Endothelial cell (in vitro differentiated cells): ENCODE results near the gene NID2. TPM values are rescaled to one million over a fixed set of nuclear protein-coding genes. Genes with fewer than 3 reads are reported as not detected.

ENCODE experiments used
- DNase-seq: peaks from one replicate; pipeline ENCODE4 v3.0.0; 2021; ENCODE audit warnings: low spot score
- H3K27ac Mint-ChIP-seq: one replicate; pipeline ENCODE4 v1.8.0; 2021; ENCODE audit warnings: mixed read lengths, inconsistent platforms; ENCODE audit not compliant: unreplicated experiment
- H3K27me3 Mint-ChIP-seq: one replicate; pipeline ENCODE4 v1.8.0; 2021; ENCODE audit warnings: mild to moderate bottlenecking, moderate library complexity, mixed read lengths, inconsistent platforms; ENCODE audit not compliant: unreplicated experiment
- H3K36me3 Mint-ChIP-seq: one replicate; pipeline ENCODE4 v1.8.0; 2021; ENCODE audit warnings: mild to moderate bottlenecking, low read depth, mixed read lengths, inconsistent platforms; ENCODE audit not compliant: unreplicated experiment
- H3K4me1 Mint-ChIP-seq: one replicate; pipeline ENCODE4 v1.8.0; 2021; ENCODE audit warnings: mild to moderate bottlenecking, mixed read lengths, inconsistent platforms; ENCODE audit not compliant: unreplicated experiment
- H3K4me3 Mint-ChIP-seq: one replicate; pipeline ENCODE4 v1.8.0; 2021; ENCODE audit warnings: mild to moderate bottlenecking, mixed read lengths, inconsistent platforms; ENCODE audit not compliant: unreplicated experiment
- H3K9me3 Mint-ChIP-seq: one replicate; pipeline ENCODE4 v1.8.0; 2021; ENCODE audit warnings: mixed read lengths, inconsistent platforms; ENCODE audit not compliant: unreplicated experiment
- CTCF ChIP-seq: fragments of 200-600 bp; sonication (generic); IDR thresholded peaks from one replicate; pipeline ENCODE4 v1.5.0; 2021; ENCODE audit warnings: antibody characterized with exemption; ENCODE audit not compliant: unreplicated experiment
- total RNA-seq: library from RNA; stranded (reverse); fragmentation: NEBNext Ultra II Directional; extraction: Animal tissue kit (Norgen Biotek cat#: 25700); gene quantifications from one replicate; pipeline ENCODE4 v1.2.1, GENCODE V29; 2021; ENCODE audit not compliant: unreplicated experiment

Gene NID2
- total RNA-seq, 1 donor from 2014 or later, result 80.8 TPM

- Mint-ChIP-seq H3K27ac (no peak overlapping the region), H3K36me3 (no peaks in the 10 kb centered on the region), H3K4me3 (no peak overlapping the region), H3K4me1 (peaks cover 22% of the 10 kb centered on the region), H3K9me3 (no peaks in the 10 kb centered on the region), H3K27me3 (peaks cover 6% of the 10 kb centered on the region)
- DNase-seq, result no peak
- no peak for TF ChIP-seq CTCF
These were observed 4.7 kb downstream of the NID2 start for GRCh38 chr14:52064174-52064573.

GRCh38 chr14:52063052-52063462, 5.8 kb downstream of the NID2 start:
- peaks cover 22% of the 10 kb centered on the region for H3K4me1 Mint-ChIP-seq
- H3K36me3 Mint-ChIP-seq, result no peaks in the 10 kb centered on the region
- peaks cover 6% of the 10 kb centered on the region for H3K27me3 Mint-ChIP-seq
- H3K27ac Mint-ChIP-seq, result no peak overlapping the region
- no peak overlapping the region for H3K4me3 Mint-ChIP-seq
- TF ChIP-seq CTCF, result no peak
- no peak for DNase-seq
- no peaks in the 10 kb centered on the region for H3K9me3 Mint-ChIP-seq

GRCh38 chr14:52061890-52062289, 7.0 kb downstream of the NID2 start:
- Mint-ChIP-seq H3K4me1 (peaks cover 19% of the 10 kb centered on the region), H3K4me3 (no peak overlapping the region), H3K27me3 (peaks cover 2% of the 10 kb centered on the region), H3K36me3 (no peaks in the 10 kb centered on the region), H3K27ac (no peak overlapping the region), H3K9me3 (no peaks in the 10 kb centered on the region)
- TF ChIP-seq CTCF, result no peak
- no peak for DNase-seq

GRCh38 chr14:52061390-52061789, 7.5 kb downstream of the NID2 start:
- no peaks in the 10 kb centered on the region for H3K36me3 Mint-ChIP-seq
- no peaks in the 10 kb centered on the region for H3K9me3 Mint-ChIP-seq
- TF ChIP-seq CTCF, result no peak
- peaks cover 19% of the 10 kb centered on the region for H3K4me1 Mint-ChIP-seq
- H3K27ac Mint-ChIP-seq, result no peak overlapping the region
- DNase-seq, result no peak
- H3K27me3 Mint-ChIP-seq, result peaks cover 2% of the 10 kb centered on the region
- H3K4me3 Mint-ChIP-seq, result no peak overlapping the region

- Mint-ChIP-seq H3K9me3 (no peaks in the 10 kb centered on the region), H3K27me3 (no peaks in the 10 kb centered on the region), H3K36me3 (no peaks in the 10 kb centered on the region), H3K4me1 (peaks cover 19% of the 10 kb centered on the region), H3K27ac (no peak overlapping the region), H3K4me3 (no peak overlapping the region)
- TF ChIP-seq CTCF, result no peak
- no peak for DNase-seq
These were observed 8.8 kb downstream of the NID2 start for GRCh38 chr14:52060080-52060479.
